Esophagus muscularis mucosa (tissue), 4 donors: ENCODE data around the gene ADGRV1.

Experiments used
- CTCF ChIP-seq, 3 experiments: fragments of 200-600 bp in 2 of 3; fragments of 450-650 bp in 1 of 3; sonication (generic) in 2 of 3; IDR thresholded peaks; one replicate each; pipeline ENCODE4 v1.5.1; 2017 to 2019; ENCODE audit warnings: antibody characterized with exemption in 3 of 3, mild to moderate bottlenecking in 2 of 3, moderate library complexity in 1 of 3
- EP300 ChIP-seq: sonication (generic); formaldehyde crosslinking; IDR thresholded peaks from one replicate; pipeline ENCODE4 v1.6.1; 2017; ENCODE audit warnings: antibody characterized with exemption
- POLR2A ChIP-seq: fragments of 450-650 bp; IDR thresholded peaks from one replicate; pipeline ENCODE4 v1.6.1; 2017; ENCODE audit warnings: antibody characterized with exemption, moderate library complexity, mild to moderate bottlenecking, low read depth
- POLR2AphosphoS5 ChIP-seq, 2 donors: sonication (generic); formaldehyde crosslinking; IDR thresholded peaks; one replicate each; pipeline ENCODE4 v1.6.1; 2017; ENCODE audit warnings: antibody characterized with exemption in 2 of 2

- TF ChIP-seq CTCF (IDR thresholded peaks at IDR 0.05) = peak; percentile 50 to 57 (median 56)
- no peak for TF ChIP-seq POLR2A
- no peak for TF ChIP-seq POLR2AphosphoS5 (IDR thresholded peaks at IDR 0.05)
- no peak for TF ChIP-seq EP300
These were observed 307.7 kb downstream of the ADGRV1 start for GRCh38 chr5:90866333-90866732.
